HCT116 (cell line): ENCODE measurements around the gene ENTPD5. TPM values are rescaled to one million over a fixed set of nuclear protein-coding genes. Genes with fewer than 3 reads are reported as not detected.

Experiments used
- ATAC-seq: fragments of 200-7000 bp; cut with Tn5 transposase; 2 replicates; pipeline ENCODE4 v1.9.1; 2020; ENCODE audit warnings: mild to moderate bottlenecking, moderate library complexity
- BruUV-seq: library from RNA; stranded (reverse); fragments of 400-500 nt; replicated peaks from 2 replicates; lab custom pipeline; 2021; lab: Mats Ljungman, UMichigan
- CTCF ChIA-PET: fragments of 300-600 bp; sonication (Branson Sonifier 250); formaldehyde crosslinking; loops from one replicate; lab custom pipeline; 2021; ENCODE audit warnings: antibody characterized with exemption; lab: Charles Lee
- POLR2A ChIA-PET: fragments of 300-600, 350-600 bp; sonication (Branson Sonifier 250); formaldehyde crosslinking; loops from one replicate; lab custom pipeline; 2021; ENCODE audit warnings: antibody characterized with exemption; lab: Charles Lee
- RAD21 ChIA-PET, 2 experiments: fragments of 300-600 bp; sonication (Branson Sonifier 250); formaldehyde crosslinking; loops; one replicate each; lab custom pipeline; 2023; ENCODE audit warnings: low total read pairs in 2 of 2; ENCODE audit not compliant: uncharacterized antibody in 2 of 2, unreplicated experiment in 2 of 2, low non-redundant PET in 1 of 2; lab: Charles Lee
- DNase-seq: peaks from one replicate; pipeline ENCODE4 v3.0.0-alpha.2; 2010; ENCODE audit warnings: low read depth, low spot score
- H2AFZ ChIP-seq: fragments of 200-600 bp; shearing (Covaris generic), sonication (generic); 2 replicates; pipeline ENCODE4 v1.6.1; 2017; ENCODE audit warnings: low read depth, mixed run types, mixed read lengths, antibody characterized with exemption, low read length; ENCODE audit not compliant: poor library complexity, severe bottlenecking
- H3K27ac ChIP-seq: 2 replicates; pipeline ENCODE4 v1.5.1; 2012; ENCODE audit warnings: low read depth, low read length
- H3K27me3 ChIP-seq: fragments of 200-600 bp; sonication (generic); 2 replicates; pipeline ENCODE4 v1.6.1; 2016; ENCODE audit warnings: mixed run types, low read length, mixed read lengths; ENCODE audit not compliant: insufficient read depth
- H3K36me3 ChIP-seq, 2 experiments: fragments of 200-500 bp in 1 of 2; fragments of 200-600 bp in 1 of 2; sonication (Bioruptor generic) in 1 of 2; sonication (generic) in 1 of 2; 2 replicates each; pipeline versions ENCODE4 v1.5.1 to v1.6.1; 2014 to 2016; ENCODE audit warnings: low read length in 2 of 2, inconsistent platforms in 1 of 2, mixed read lengths in 1 of 2, mixed run types in 1 of 2; ENCODE audit not compliant: insufficient read depth in 2 of 2, control insufficient read depth in 1 of 2
- H3K4me1 ChIP-seq, 2 experiments: fragments of 200-600 bp in 1 of 2; sonication (generic) in 1 of 2; 2 replicates each; pipeline versions ENCODE4 v1.5.1 to v1.6.1; 2012 to 2017; ENCODE audit warnings: low read length in 2 of 2, inconsistent platforms in 1 of 2, mild to moderate bottlenecking in 1 of 2, mixed read lengths in 1 of 2, mixed run types in 1 of 2, moderate library complexity in 1 of 2; ENCODE audit not compliant: insufficient read depth in 2 of 2, control insufficient read depth in 1 of 2
- H3K4me2 ChIP-seq: fragments of 200-600 bp; sonication (generic); 2 replicates; pipeline ENCODE4 v1.6.1; 2017; ENCODE audit warnings: mixed run types, low read length, mixed read lengths
- H3K4me3 ChIP-seq, 2 experiments: fragments of 200-600 bp in 1 of 2; sonication (generic) in 1 of 2; replicated peaks in 1 of 2; 2 replicates each; pipeline ENCODE4 v1.5.1; 2011 to 2016; ENCODE audit warnings: low read length in 2 of 2, control low read depth in 1 of 2, low read depth in 1 of 2, mild to moderate bottlenecking in 1 of 2, mixed read lengths in 1 of 2, mixed run types in 1 of 2
- H3K79me2 ChIP-seq: fragments of 200-600 bp; sonication (generic); 2 replicates; pipeline ENCODE4 v1.6.1; 2017; ENCODE audit warnings: mild to moderate bottlenecking, mixed run types, low read length, moderate library complexity, mixed read lengths; ENCODE audit not compliant: insufficient read depth
- H3K9ac ChIP-seq: fragments of 200-600 bp; sonication (generic); 2 replicates; pipeline ENCODE4 v1.6.1; 2016; ENCODE audit warnings: low read length, mixed read lengths
- H3K9me2 ChIP-seq: fragments of 200-600 bp; sonication (generic), shearing (Covaris generic); 2 replicates; pipeline ENCODE4 v1.6.1; 2017; ENCODE audit warnings: mixed run types, mild to moderate bottlenecking, moderate library complexity; ENCODE audit not compliant: insufficient read depth
- H3K9me3 ChIP-seq, 2 experiments: fragments of 200-500 bp in 1 of 2; fragments of 200-600 bp in 1 of 2; sonication (Bioruptor generic) in 1 of 2; sonication (generic) in 1 of 2; 2 replicates each; pipeline ENCODE4 v1.6.1; 2014 to 2017; ENCODE audit warnings: low read length in 2 of 2, mixed read lengths in 2 of 2, inconsistent platforms in 1 of 2, low read depth in 1 of 2, mild to moderate bottlenecking in 1 of 2, mixed run types in 1 of 2, moderate library complexity in 1 of 2; ENCODE audit not compliant: control insufficient read depth in 1 of 2, insufficient read depth in 1 of 2
- H4K20me1 ChIP-seq: fragments of 200-600 bp; sonication (generic), shearing (Covaris generic); 2 replicates; pipeline ENCODE4 v1.6.1; 2017; ENCODE audit warnings: mixed run types, mild to moderate bottlenecking, moderate library complexity; ENCODE audit not compliant: insufficient read depth
- ATF3 ChIP-seq: IDR thresholded peaks from 2 replicates; pipeline ENCODE4 v1.6.1; 2012
- EZH2phosphoT487 ChIP-seq: fragments of 200-600 bp; IDR thresholded peaks from 2 replicates; pipeline ENCODE4 v1.6.1; 2018; ENCODE audit warnings: antibody characterized with exemption, borderline replicate concordance
- SIN3A ChIP-seq: IDR thresholded peaks from 2 replicates; pipeline ENCODE4 v1.6.1; 2012; ENCODE audit warnings: low read depth
- YY1 ChIP-seq: IDR thresholded peaks from 2 replicates; pipeline ENCODE4 v1.6.1; 2011; ENCODE audit warnings: low read length, low read depth, moderate library complexity, mild to moderate bottlenecking; ENCODE audit not compliant: insufficient replicate concordance; ENCODE audit errors: extremely low read depth
- ZBTB33 ChIP-seq: IDR thresholded peaks from 2 replicates; pipeline ENCODE4 v1.6.1; 2011; ENCODE audit warnings: mild to moderate bottlenecking, low read length, moderate library complexity; ENCODE audit not compliant: insufficient replicate concordance; ENCODE audit errors: extremely low read depth
- intact Hi-C: fragments of 100-400 bp; cut with micrococcal nuclease; formaldehyde crosslinking; loops from 2 replicates; pipeline ENCODE4 v1.10.0; 2022
- total RNA-seq: library from RNA; stranded (reverse); gene quantifications from one replicate; pipeline ENCODE4 v1.2.1, GENCODE V29; 2021; ENCODE audit not compliant: unreplicated experiment
- TF ChIP-seq, protein P1 (sequence below): IDR thresholded peaks from 2 replicates; pipeline ENCODE4 v1.6.1; 2012

ENTPD5 gene
- total RNA-seq, 1 experiment from 2014 or later = 14.4 TPM

DNA sequence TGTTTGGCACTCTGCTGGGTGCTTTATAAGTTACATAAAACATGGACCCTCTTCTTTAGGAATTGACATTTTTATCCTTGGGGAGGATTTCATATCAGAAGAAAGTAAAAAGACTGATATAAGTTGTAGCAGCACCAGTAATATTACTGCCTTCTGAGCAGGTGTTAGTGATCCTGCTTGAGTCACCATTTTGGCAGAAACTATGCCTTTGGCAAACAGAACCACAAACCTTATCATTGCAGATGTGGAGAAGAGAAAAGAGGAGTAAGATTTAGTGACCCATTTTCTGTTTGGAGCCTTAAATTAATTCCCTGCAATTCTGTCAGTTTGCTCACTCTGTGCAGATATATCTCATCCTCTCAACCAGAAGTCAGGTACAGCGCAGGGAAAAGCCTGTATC is 109.4 kb downstream of the ENTPD5 start:
- Histone ChIP-seq H3K27ac (no peak overlapping the region), H3K36me3 (peaks cover 43 to 53% of the 10 kb centered on the region in 2 experiments), H3K4me2 (no peak overlapping the region)
- RAD21 ChIA-PET = no interaction called here
- TF ChIP-seq SIN3A = no peak
- TF ChIP-seq ZBTB33 = no peak
- TF ChIP-seq, protein P1, sequence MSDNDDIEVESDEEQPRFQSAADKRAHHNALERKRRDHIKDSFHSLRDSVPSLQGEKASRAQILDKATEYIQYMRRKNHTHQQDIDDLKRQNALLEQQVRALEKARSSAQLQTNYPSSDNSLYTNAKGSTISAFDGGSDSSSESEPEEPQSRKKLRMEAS = no peak
- TF ChIP-seq YY1 = no peak
- TF ChIP-seq EZH2phosphoT487 = no peak
- TF ChIP-seq ATF3 = no peak
- TF ChIP-seq, all 23 proteins: peak for 0
- no peaks in the 10 kb centered on the region for H4K20me1 ChIP-seq
- H3K79me2 ChIP-seq = peaks cover 18% of the 10 kb centered on the region
- no peak for ATAC-seq
- no peak overlapping the region for H2AFZ ChIP-seq
- DNase-seq = no peak
- POLR2A ChIA-PET = no interaction called here
- CTCF ChIA-PET = no interaction called here
- H3K4me3 ChIP-seq = no peak overlapping the region
- H3K4me1 ChIP-seq = no peaks in the 10 kb centered on the region
- no peaks in the 10 kb centered on the region; a peak in 1 of 4 replicates for H3K9me3 ChIP-seq
- no peak overlapping the region for H3K9ac ChIP-seq
- intact Hi-C loops = no loop called here
- no TSS peak for BruUV-seq
- H3K9me2 ChIP-seq = no peaks in the 10 kb centered on the region
- no peaks in the 10 kb centered on the region for H3K27me3 ChIP-seq

Other genes with a start within 250 kb of the ENTPD5 start
- gene PTGR2, start 167.5 kb downstream of the ENTPD5 start, total RNA-seq = 22.1 TPM
- 37.6 TPM for gene ZNF410, start 132.4 kb downstream of the ENTPD5 start, total RNA-seq
- 1.6 TPM for gene FAM161B, start 69.2 kb downstream of the ENTPD5 start, total RNA-seq
- gene COQ6, start 69.0 kb downstream of the ENTPD5 start, total RNA-seq = 21.6 TPM
- gene BBOF1, start 61 bp upstream of the ENTPD5 start, total RNA-seq = 4.0 TPM
- 15.6 TPM for gene ALDH6A1, start 65.2 kb upstream of the ENTPD5 start, total RNA-seq
- 9.6 TPM for gene LIN52, start 65.7 kb upstream of the ENTPD5 start, total RNA-seq
- gene VSX2, start 220.2 kb upstream of the ENTPD5 start, total RNA-seq = not detected